Measurements from ENCODE around the gene KCNQ1. TPM values are rescaled to one million over a fixed set of nuclear protein-coding genes. Genes with fewer than 3 reads are reported as not detected.
A peak's percentile ranks its signal among the peaks of the same experiment; 100 is the strongest.

Gene KCNQ1
- total and polyA plus RNA-seq, 9 donors: 1.4 to 17.2 (median 3.8) TPM

DNA sequence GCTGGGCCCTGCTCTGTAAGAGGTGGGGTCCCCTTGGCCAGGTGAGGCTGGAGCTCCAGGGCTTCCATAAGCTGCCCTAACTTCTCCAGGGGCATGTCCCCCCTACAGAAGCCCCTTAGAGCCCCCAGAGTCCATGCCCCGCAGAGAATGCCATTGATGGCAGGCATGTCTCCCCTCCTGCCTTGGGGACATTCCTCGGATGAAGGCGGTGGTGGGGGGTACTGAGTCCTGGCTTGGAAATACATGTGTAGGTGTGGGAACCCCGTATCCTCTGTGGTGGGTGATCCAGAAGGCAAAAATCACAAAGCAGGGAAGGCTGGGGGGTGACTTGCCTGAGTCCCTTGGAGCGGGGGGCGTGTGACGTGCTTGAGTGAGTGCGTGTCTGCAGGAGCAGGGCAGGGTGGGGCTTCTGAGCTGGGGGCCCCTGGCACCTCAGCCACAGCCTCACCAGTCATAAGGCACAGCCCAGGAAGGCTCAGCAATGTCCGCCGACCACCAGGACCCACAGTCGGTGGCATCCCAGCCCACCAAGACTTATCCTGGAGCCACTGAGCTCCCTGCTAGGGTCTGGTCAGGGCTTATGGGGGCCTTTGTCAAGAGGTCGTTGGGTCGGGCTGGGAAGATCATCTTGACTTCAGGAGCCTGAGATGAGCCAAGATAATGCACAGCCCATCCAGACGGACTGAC is 324.7 kb downstream of the KCNQ1 start:
- Histone ChIP-seq H3K4me3 (no peak overlapping the region), H3K27me3 (no peaks in the 10 kb centered on the region), H3K9me3 (no peaks in the 10 kb centered on the region), H3K4me1 (ENCODE audit: insufficient read depth) (no peaks in the 10 kb centered on the region), H3K27ac (no peak overlapping the region), H3K36me3 (no peaks in the 10 kb centered on the region)
- TF ChIP-seq EP300 (IDR thresholded peaks at IDR 0.05) (no peak), POLR2A (IDR thresholded peaks at IDR 0.05) (no peak)
- TF ChIP-seq, protein P1, sequence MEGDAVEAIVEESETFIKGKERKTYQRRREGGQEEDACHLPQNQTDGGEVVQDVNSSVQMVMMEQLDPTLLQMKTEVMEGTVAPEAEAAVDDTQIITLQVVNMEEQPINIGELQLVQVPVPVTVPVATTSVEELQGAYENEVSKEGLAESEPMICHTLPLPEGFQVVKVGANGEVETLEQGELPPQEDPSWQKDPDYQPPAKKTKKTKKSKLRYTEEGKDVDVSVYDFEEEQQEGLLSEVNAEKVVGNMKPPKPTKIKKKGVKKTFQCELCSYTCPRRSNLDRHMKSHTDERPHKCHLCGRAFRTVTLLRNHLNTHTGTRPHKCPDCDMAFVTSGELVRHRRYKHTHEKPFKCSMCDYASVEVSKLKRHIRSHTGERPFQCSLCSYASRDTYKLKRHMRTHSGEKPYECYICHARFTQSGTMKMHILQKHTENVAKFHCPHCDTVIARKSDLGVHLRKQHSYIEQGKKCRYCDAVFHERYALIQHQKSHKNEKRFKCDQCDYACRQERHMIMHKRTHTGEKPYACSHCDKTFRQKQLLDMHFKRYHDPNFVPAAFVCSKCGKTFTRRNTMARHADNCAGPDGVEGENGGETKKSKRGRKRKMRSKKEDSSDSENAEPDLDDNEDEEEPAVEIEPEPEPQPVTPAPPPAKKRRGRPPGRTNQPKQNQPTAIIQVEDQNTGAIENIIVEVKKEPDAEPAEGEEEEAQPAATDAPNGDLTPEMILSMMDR (IDR thresholded peaks at IDR 0.05): no peak
- 94 to 97% (median 96%) methylated on average over 14 of the region's 14 CpGs for WGBS, 3 donors
- peak in 3 of 5 donors; percentile 6 to 23 (median 16) for DNase-seq
- intact Hi-C loops (cut with DNase I): no loop called here

DNA sequence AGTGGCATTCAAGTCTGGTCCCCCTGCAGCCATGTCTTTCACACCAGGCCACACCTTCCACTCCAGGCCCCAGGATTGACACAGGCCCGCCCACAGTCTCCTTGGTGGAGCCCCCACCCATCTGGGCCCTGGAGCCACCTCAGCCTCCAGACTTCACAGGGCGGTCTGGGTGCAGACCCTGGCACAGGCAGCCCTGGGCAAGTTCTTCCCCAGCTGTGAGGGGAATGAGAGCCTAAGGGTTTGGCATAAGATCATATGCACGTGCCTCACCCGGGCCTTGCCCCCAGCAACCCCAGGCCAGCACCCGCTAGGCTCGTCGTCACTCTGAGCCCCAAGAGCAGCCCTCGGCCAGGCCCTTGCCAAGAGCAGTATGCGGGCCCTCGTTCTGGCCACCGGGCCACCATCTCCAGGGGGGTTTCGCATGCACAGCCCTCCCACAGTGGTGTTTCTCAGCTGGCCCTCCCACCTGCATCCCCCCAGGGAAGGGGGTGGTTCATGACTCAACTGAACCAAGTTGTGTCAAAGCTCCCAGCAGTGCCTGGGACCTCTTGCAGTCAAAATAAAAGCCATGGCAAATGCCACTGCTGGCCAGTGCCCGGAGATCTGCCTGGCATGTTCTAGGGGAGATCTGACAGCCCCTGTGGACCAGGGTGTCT is 325.4 kb downstream of the KCNQ1 start:
- 91 to 97% (median 93%) methylated on average over 13 of the region's 13 CpGs for WGBS, 3 donors
- peak in 3 of 5 donors; percentile 8 to 31 (median 16) for DNase-seq
- intact Hi-C loops (cut with DNase I): no loop called here
- H3K9me3 ChIP-seq: no peaks in the 10 kb centered on the region
- no peaks in the 10 kb centered on the region for H3K4me1 ChIP-seq (ENCODE audit: insufficient read depth)
- no peak for TF ChIP-seq POLR2A (IDR thresholded peaks at IDR 0.05)
- no peak for TF ChIP-seq EP300 (IDR thresholded peaks at IDR 0.05)
- TF ChIP-seq, protein P1 (IDR thresholded peaks at IDR 0.05): no peak
- no peak overlapping the region for H3K4me3 ChIP-seq
- no peak overlapping the region for H3K27ac ChIP-seq
- H3K36me3 ChIP-seq: no peaks in the 10 kb centered on the region
- no peaks in the 10 kb centered on the region for H3K27me3 ChIP-seq

DNA sequence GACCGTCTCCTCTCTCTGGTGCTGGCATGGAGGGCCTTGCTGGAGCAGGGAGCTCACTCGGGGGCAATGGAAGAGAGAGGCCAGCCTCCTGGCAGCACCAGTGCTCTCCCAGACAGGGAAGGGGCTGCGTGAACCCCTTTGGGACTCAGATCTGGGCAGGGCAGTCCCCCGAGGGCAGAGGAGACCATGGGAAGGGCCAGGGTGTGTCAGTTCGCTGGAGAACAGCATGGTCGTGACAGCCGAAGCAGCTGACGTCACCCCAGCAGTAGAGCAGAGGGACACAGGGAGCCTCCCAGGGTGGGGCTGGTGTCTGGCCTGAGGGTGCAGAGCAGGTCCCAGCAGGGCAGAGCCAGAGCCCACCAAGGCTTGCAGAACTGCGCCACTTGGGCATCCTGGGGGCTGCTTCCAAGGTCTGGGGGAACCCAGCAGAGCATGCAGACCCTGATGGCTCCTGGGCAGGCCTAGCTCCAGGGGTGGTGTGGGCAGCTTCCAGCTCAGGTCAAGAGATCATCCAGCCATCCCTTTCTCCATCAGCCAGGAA is 326.0 kb downstream of the KCNQ1 start:
- 94 to 95% (median 95%) methylated on average over 8 to 9 of the region's 9 CpGs for WGBS, 3 donors
- no peaks in the 10 kb centered on the region for H3K4me1 ChIP-seq (ENCODE audit: insufficient read depth)
- DNase-seq: peak in 4 of 5 donors; percentile 6 to 30 (median 18)

DNA sequence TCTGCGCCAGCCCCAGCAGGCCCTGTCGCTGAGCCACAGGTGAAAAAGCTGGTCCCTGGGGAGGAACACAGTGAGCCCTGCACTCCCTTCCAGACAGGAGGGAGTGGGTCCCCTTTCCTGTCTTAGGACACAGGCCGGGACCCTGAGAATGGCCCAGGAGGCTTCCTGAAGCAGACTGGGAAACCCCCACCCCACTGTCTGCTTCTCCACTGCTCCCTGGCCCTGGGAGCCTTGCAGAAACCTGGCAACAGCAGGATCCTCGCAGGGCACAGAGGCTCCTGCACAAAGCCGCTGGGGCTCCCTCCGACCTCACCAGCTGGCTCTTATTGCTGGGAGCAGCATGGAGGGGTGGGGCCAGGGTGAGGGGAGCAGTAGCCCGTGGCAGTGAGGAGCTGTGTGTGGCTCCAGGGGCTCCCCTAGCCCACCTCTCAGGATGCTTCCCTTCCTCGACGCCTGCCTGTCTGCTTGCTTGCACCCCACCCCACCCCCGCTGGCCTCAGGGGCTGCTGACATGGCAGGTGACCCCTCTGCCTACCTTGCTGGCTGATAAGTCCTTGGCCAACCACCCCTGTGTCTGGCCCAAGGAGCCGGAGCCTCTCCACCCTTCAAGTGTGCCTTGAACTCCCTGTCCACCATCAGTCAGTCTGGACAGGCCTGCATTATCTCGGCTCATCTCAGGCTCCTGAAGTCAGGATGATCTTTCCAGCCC is 327.1 kb downstream of the KCNQ1 start:
- no peaks in the 10 kb centered on the region for H3K4me1 ChIP-seq (ENCODE audit: insufficient read depth)
- intact Hi-C loops (cut with DNase I): no loop called here
- no peaks in the 10 kb centered on the region for H3K27me3 ChIP-seq
- H3K27ac ChIP-seq: no peak overlapping the region
- WGBS, 3 donors: 79 to 85% (median 81%) methylated on average over 12 of the region's 12 CpGs
- TF ChIP-seq, protein P1 (IDR thresholded peaks at IDR 0.05): no peak
- no peak for TF ChIP-seq POLR2A (IDR thresholded peaks at IDR 0.05)
- no peak for TF ChIP-seq EP300 (IDR thresholded peaks at IDR 0.05)
- no peak overlapping the region for H3K4me3 ChIP-seq
- no peaks in the 10 kb centered on the region for H3K9me3 ChIP-seq
- peak in 3 of 5 donors; percentile 11 to 33 (median 21) for DNase-seq
- H3K36me3 ChIP-seq: no peaks in the 10 kb centered on the region

More for the DNA sequence above, 326.0 kb downstream of the KCNQ1 start:
- Histone ChIP-seq H3K36me3 (no peaks in the 10 kb centered on the region), H3K27ac (no peak overlapping the region), H3K27me3 (no peaks in the 10 kb centered on the region), H3K9me3 (no peaks in the 10 kb centered on the region), H3K4me3 (no peak overlapping the region)
- intact Hi-C loops (cut with DNase I): no loop called here
- TF ChIP-seq EP300 (IDR thresholded peaks at IDR 0.05) (no peak), POLR2A (IDR thresholded peaks at IDR 0.05) (no peak)
- TF ChIP-seq, protein P1 (IDR thresholded peaks at IDR 0.05): no peak
